Motor neuron (in vitro differentiated cells): Measurements from ENCODE around the gene TADA3. TPM values are rescaled to one million over a fixed set of nuclear protein-coding genes. Genes with fewer than 3 reads are reported as not detected.

Experiments used
- ATAC-seq, 8 experiments: fragments of 200-7000 bp; cut with Tn5 transposase; replicated peaks in 6 of 8; 2 replicates each; pipeline ENCODE4 v1.8.0; 2021; ENCODE audit warnings: mild to moderate bottlenecking in 8 of 8, moderate library complexity in 8 of 8
- H3K27ac ChIP-seq, 2 donors: fragments of 250-450 bp; sonication (Bioruptor Pico); 2 replicates each; pipeline ENCODE4 v1.9.0; 2021; ENCODE audit warnings: antibody characterized with exemption in 2 of 2, mild to moderate bottlenecking in 2 of 2, moderate library complexity in 1 of 2
- H3K4me1 ChIP-seq, 2 donors: fragments of 250-450 bp; sonication (Bioruptor Pico); replicated peaks in 1 of 2; 2 replicates each; pipeline ENCODE4 v1.6.1; 2021; ENCODE audit warnings: antibody characterized with exemption in 2 of 2, mild to moderate bottlenecking in 2 of 2, moderate library complexity in 1 of 2
- H3K4me3 ChIP-seq, 5 donors: fragments of 250-450 bp; sonication (Bioruptor Pico); 2 replicates each; pipeline ENCODE4 v1.9.0; 2021; ENCODE audit warnings: antibody characterized with exemption in 5 of 5, mild to moderate bottlenecking in 5 of 5, moderate library complexity in 4 of 5
- WGBS, 10 experiments: fragments of 450-650 bp; shearing (Covaris generic); methylation state at CpG; one replicate each; pipeline ENCODE4 v1.0.0; 2022; 5-methylcytosine and 5-hydroxymethylcytosine counted together
- in situ Hi-C, 9 experiments: fragments of 400-800 bp; cut with MboI; loops; one replicate each; pipeline ENCODE4 v1.15.0; 2021; ENCODE audit warnings: low sequenced_read_pairs in 9 of 9, low pct_unique_long_range_greater_than_20kb in 2 of 9; ENCODE audit not compliant: unreplicated experiment in 9 of 9
- total RNA-seq, 8 experiments: library from RNA; unstranded; fragments of 300-600 nt; gene quantifications; 2 replicates each; pipeline versions ENCODE4 v1.2.3 to v1.2.4, GENCODE V29; 2022

Gene TADA3
- total RNA-seq, 8 experiments from 2014 or later: 23.0 to 56.2 (median 40.7) TPM

- H3K27ac ChIP-seq: no peak overlapping the region
- no peak for ATAC-seq
- H3K4me1 ChIP-seq: peaks cover 0 to 3% of the 10 kb centered on the region in 2 donors
- in situ Hi-C loops: no loop called here
- WGBS, 10 experiments: 60 to 100% (median 94%) methylated on average over 1 to 5 of the region's 5 CpGs; no CpG with 5 or more reads in 4 of the 10 experiments
- no peak overlapping the region for H3K4me3 ChIP-seq
These were observed 30.4 kb downstream of the TADA3 start for GRCh38 chr3:9761919-9762318.

- ATAC-seq: no peak
- Histone ChIP-seq H3K27ac (no peak overlapping the region), H3K4me1 (peaks cover 0 to 1% of the 10 kb centered on the region in 2 donors), H3K4me3 (no peak overlapping the region)
- WGBS, 10 experiments: 86 to 100% (median 99%) methylated on average over 1 to 9 of the region's 10 CpGs
- in situ Hi-C loops: no loop called here
These were observed 31.3 kb downstream of the TADA3 start for GRCh38 chr3:9760779-9761505.

GRCh38 chr3:9757427-9757826 is 34.8 kb downstream of the TADA3 start:
- WGBS, 10 experiments: 50 to 100% (median 83%) methylated on average over 1 to 3 of the region's 13 CpGs; no CpG with 5 or more reads in 6 of the 10 experiments
- ATAC-seq: no peak
- H3K4me1 ChIP-seq: no peaks in the 10 kb centered on the region
- no peak overlapping the region for H3K27ac ChIP-seq
- H3K4me3 ChIP-seq: no peak overlapping the region
- in situ Hi-C loops: no loop called here

GRCh38 chr3:9754678-9755077 is 37.6 kb downstream of the TADA3 start:
- peaks cover 0 to 8% of the 10 kb centered on the region in 2 donors for H3K4me1 ChIP-seq
- in situ Hi-C loops: no loop called here
- no peak overlapping the region for H3K27ac ChIP-seq
- H3K4me3 ChIP-seq: no peak overlapping the region
- ATAC-seq: no peak
- 0 to 93% (median 45%) methylated on average over 1 to 3 of the region's 8 CpGs; no CpG with 5 or more reads in 2 of the 10 experiments for WGBS, 10 experiments

- Histone ChIP-seq H3K27ac (peak overlapping the region; percentile 86 to 88), H3K4me3 (peak overlapping the region; percentile 56 to 78 (median 63)), H3K4me1 (peaks cover 3 to 12% of the 10 kb centered on the region in 2 donors)
- no peak for ATAC-seq
- in situ Hi-C loops: no loop called here
- WGBS, 10 experiments: 7 to 77% (median 39%) methylated on average over 1 to 6 of the region's 17 CpGs; no CpG with 5 or more reads in 2 of the 10 experiments
These were observed 41.5 kb downstream of the TADA3 start for GRCh38 chr3:9750556-9751411.

GRCh38 chr3:9749645-9750555 is 42.4 kb downstream of the TADA3 start, which contains the start of gene OGG1:
OGG1 (plus strand) TSS chr3:9749952; CDS start chr3:9750287, 335 bp downstream.
- in situ Hi-C loops: no loop called here
- 0 to 4% (median 0%) methylated on average over 1 to 7 of the region's 60 CpGs; no CpG with 5 or more reads in 5 of the 10 experiments for WGBS, 10 experiments
- peak; percentile 95 to 98 (median 97) for ATAC-seq
- H3K4me1 ChIP-seq: peaks cover 3 to 12% of the 10 kb centered on the region in 2 donors
- peak within 1 kb of the TSS; percentile 87 to 88 for H3K27ac ChIP-seq
- H3K4me3 ChIP-seq: peak within 1 kb of the TSS; percentile 56 to 78 (median 63)

- in situ Hi-C loops: no loop called here
- WGBS, 10 experiments: 0 to 22% (median 5%) methylated on average over 3 to 9 of the region's 19 CpGs; no CpG with 5 or more reads in 5 of the 10 experiments
- Histone ChIP-seq H3K4me1 (peaks cover 3 to 12% of the 10 kb centered on the region in 2 donors), H3K27ac (peak overlapping the region; percentile 74 to 87), H3K4me3 (peak overlapping the region; percentile 56 to 78 (median 63))
- ATAC-seq: peak in 7 of 8 experiments; percentile 32 to 46 (median 40)
These were observed 43.0 kb downstream of the TADA3 start for GRCh38 chr3:9749296-9749644.

- WGBS, 10 experiments: 86 to 100% (median 100%) methylated on average over 1 to 2 of the region's 2 CpGs; no CpG with 5 or more reads in 5 of the 10 experiments
- in situ Hi-C loops: no loop called here
- ATAC-seq: no peak
- H3K27ac ChIP-seq: no peak overlapping the region
- no peak overlapping the region for H3K4me3 ChIP-seq
- H3K4me1 ChIP-seq: peaks cover 3 to 12% of the 10 kb centered on the region in 2 donors
These were observed 44.2 kb downstream of the TADA3 start for GRCh38 chr3:9748031-9748430.

- ATAC-seq: no peak
- WGBS, 10 experiments: 80 to 100% (median 82%) methylated on average over 1 to 4 of the region's 8 CpGs; no CpG with 5 or more reads in 7 of the 10 experiments
- in situ Hi-C loops: no loop called here
- Histone ChIP-seq H3K27ac (no peak overlapping the region), H3K4me3 (no peak overlapping the region), H3K4me1 (peaks cover 3 to 12% of the 10 kb centered on the region in 2 donors)
These were observed 45.0 kb downstream of the TADA3 start for GRCh38 chr3:9747267-9747666.

GRCh38 chr3:9746330-9746729 is 45.9 kb downstream of the TADA3 start:
- in situ Hi-C loops: no loop called here
- Histone ChIP-seq H3K4me3 (no peak overlapping the region), H3K27ac (no peak overlapping the region), H3K4me1 (peaks cover 3 to 12% of the 10 kb centered on the region in 2 donors)
- 40 to 100% (median 96%) methylated on average over 2 to 4 of the region's 5 CpGs; no CpG with 5 or more reads in 6 of the 10 experiments for WGBS, 10 experiments
- ATAC-seq: no peak

GRCh38 chr3:9745521-9745920 is 46.8 kb downstream of the TADA3 start:
- WGBS, 10 experiments: 85 to 100% (median 95%) methylated on average over 1 to 5 of the region's 12 CpGs; no CpG with 5 or more reads in 3 of the 10 experiments
- no peak for ATAC-seq
- H3K4me3 ChIP-seq: no peak overlapping the region
- H3K4me1 ChIP-seq: peaks cover 3 to 5% of the 10 kb centered on the region in 2 donors
- no peak overlapping the region for H3K27ac ChIP-seq
- in situ Hi-C loops: no loop called here

- Histone ChIP-seq H3K27ac (no peak overlapping the region), H3K4me3 (no peak overlapping the region), H3K4me1 (peaks cover 3 to 4% of the 10 kb centered on the region in 2 donors)
- in situ Hi-C loops: no loop called here
- WGBS, 10 experiments: 67 to 100% (median 93%) methylated on average over 1 to 5 of the region's 13 CpGs; no CpG with 5 or more reads in 5 of the 10 experiments
- no peak for ATAC-seq
These were observed 48.1 kb downstream of the TADA3 start for GRCh38 chr3:9744162-9744561.
